ENCODE results near the gene GPR55.

Gene GPR55

DNA sequence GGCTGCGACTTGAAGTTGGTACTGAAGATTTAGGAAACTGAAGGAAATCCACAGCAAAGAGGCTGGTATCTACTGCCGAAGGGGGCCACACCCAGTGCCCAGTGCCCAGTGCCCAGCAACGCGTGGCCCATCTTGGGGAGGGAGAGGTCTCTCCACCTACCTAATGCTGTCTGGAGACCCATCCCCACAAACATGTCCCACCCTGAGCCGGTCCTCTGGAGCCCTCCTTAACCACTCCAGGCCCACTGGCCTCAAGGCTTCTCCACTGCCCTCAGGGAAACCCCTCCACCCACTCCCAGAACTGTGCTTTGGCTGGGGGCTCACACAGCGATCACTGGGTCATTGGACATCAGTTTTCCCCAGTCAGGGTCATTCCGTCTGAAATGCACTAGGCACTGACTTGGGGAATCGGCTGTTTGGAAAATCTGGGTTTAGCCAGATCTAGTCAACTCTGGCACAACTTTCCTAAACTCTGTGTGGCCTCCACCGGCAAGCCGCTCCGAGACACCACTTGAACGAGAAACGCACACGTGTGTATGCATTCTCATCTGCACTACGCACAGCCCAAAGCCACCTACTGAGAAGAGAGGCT is 20.1 kb downstream of the GPR55 start:
- no peak for DNase-seq (ENCODE audit: low read depth, low spot score)
- no peak overlapping the region for H3K27ac ChIP-seq

DNA sequence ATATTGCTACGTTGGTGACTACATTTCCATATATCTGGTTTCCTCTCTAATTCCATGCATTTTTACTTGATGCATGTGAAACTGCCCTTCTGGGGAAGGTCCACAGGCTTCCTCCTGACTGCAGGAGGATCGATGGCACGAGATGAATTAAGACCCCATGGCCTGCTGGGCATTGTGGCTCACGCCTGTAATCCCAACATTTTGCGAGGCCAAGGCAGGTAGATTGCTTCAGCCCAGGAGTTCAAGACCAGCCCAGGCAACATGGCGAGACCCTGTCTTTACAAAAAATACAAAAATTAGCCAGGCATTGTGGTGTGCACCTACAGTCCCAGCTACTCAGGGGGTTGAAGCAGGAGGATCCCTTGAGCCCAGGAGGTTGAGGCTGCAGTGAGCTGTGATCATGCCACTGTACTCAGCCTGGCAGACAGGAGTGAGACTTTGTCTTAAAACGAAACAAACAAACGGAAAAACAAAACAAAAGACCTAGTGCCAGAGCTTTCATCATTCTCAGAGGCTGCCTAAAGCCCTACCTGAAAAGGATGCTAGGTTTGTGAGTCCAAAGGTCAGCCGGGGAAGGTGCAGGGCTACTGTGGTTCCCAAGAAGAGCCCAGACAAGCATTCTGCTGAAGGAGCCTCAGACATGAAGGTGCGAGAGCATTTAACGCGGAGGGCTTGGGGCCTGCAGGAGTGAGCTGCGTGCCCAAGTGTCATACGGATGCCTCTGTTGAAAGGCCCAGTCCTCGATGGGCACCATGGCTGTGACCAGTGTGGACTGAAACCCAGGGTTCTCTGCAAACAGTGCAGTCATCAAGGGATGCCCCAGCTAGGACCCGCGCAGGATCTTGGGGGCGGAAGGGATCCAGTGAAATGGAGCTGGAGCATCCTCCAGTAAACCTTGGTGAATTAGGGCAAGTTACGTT is 21.6 kb downstream of the GPR55 start:
- no peak overlapping the region for H3K27ac ChIP-seq
- no peak for DNase-seq (ENCODE audit: low read depth, low spot score)

DNA sequence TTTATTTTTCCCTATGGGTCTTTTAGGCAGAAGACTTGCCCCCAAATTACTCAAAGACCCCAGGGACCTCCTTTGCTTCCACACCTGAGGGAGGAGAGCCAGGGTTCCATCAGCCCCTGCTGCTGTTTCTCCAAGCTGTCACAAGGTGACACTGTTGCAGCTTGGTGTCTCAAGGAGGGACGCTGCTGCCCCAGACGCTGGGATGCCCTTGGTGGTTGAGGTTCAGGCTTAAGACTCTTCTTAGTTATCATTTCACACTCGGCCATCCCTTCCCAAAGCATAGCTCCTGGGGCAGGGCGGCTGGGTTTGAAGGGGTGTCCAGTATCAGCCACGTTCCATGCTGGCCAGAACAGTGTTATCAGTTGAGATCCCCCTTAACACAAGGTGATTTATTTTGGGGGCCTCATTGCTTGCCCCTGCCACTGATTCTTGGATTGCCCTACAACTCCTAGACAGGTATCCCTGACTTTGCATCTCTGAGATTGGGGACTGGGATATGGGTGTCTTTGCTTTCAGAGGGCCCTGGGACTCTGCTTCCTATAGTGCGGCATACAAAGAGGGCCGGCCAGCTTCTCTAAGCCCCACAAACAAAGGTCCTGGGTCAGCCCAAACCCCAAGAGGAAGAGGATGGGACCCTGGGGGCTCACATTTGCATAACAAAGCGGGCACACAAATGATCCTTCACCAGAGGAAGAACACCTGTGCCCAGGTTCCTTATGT is 22.7 kb downstream of the GPR55 start:
- no peak for DNase-seq (ENCODE audit: low read depth, low spot score)
- H3K27ac ChIP-seq, result no peak overlapping the region

DNA sequence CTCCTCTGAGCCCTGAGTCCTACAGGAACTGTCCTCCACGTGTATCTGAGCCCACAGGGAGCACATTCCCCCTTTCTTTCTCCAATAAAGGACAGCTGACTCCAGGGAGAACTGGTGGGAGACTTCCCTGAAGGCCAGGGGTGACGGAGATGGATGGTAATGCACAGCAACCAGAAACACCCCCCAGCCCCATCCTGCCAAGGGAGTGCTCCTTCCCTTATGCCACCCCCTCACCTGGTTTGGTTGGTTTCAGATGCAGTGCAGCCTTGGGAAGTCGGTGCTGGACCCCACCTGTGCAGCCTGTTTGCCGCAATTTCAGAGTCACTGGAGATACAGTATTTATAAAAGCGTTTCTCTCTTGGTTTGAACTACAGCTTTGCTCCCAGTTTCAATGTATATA is 24.0 kb downstream of the GPR55 start:
- DNase-seq (ENCODE audit: low read depth, low spot score), result no peak
- no peak overlapping the region for H3K27ac ChIP-seq

DNA sequence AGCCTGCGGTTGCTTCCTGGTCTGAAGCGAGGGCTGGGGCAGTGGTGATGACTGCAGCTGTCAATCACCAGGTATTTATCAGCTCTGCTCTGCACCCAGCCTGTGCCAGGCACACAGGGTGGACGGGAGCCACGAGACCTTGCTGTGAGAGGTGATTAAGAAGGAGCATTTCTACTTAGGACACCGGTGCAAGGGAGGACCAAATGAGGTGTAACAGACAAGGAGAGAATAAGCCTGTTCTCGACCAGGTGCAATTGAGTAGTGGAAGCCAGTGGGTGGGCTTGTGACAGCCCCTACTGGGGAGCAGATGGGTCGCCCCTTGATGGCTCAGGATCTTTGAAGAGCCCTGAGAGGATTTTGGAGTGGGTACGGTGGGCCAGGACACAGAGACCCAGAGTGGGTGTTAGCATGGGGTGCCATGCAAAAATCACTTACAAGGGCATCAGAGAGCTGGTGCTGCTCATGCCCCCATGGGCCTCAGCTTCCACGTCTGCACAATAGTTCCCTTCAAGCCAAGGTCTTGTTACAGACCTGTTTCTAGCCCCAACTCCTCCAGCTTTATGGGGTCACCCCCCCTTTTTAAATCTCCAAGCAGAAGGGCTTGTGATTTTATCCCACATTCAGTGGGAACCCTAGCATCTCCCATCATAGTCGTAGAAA is 24.6 kb downstream of the GPR55 start:
- no peak overlapping the region for H3K27ac ChIP-seq
- no peak for DNase-seq (ENCODE audit: low read depth, low spot score)

DNA sequence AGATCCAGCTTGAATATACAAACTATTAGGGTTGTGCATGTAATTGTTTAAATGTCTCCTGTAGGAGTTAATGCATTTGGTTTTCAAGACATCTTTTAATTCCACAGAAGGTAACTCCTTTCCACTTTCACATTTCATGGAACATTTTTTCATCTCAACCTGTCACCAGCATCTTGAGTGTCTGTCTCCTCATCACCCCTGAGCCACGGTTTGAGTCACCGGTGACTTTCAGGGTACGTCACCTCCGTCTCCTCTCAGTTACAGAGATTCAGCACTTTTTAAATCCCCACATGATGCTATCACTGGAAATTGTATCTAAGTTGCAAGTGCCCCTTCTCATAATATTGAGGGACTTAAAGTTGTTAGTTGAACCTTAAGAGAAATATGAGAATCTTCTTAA is 25.3 kb downstream of the GPR55 start:
- no peak overlapping the region for H3K27ac ChIP-seq
- no peak for DNase-seq (ENCODE audit: low read depth, low spot score)

DNA sequence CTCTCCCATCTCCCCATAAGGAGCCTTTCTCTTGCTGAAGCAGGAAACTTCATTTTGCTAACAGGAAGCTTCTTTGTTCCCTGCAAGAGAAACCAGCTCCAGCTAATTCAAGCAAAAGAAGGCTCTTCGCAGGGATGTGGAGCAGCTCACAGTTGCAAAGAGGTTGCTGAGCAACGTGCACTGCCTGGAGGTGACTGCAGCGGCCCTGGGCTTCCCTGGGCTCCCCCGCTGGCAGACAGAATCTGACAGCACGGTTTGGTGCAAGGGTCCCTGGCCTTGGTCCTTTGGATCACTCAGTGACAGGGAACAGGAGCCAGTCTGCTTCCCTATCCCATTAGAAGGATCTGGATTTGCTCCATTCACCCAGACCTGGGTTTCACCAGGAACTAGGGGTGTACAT is 25.8 kb downstream of the GPR55 start:
- no peak overlapping the region for H3K27ac ChIP-seq
- no peak for DNase-seq (ENCODE audit: low read depth, low spot score)

DNA sequence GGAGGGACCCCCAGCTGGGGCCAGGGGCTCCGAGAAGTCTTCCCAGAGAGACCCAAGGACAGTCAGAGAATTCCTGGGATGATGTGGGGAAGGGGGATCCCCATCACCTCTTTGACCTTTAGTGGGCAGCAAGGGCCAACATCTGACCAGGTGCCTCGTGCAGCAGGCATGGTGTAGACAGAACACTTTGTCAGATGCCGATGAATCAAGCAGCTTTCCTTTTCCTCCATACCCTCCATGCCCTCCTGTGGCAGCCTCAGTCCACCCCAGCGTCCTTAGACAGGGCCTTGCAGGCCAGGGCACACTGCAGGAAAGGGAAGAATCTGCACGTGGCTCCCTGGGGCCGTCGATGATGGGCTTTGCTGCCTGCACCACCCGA is 26.3 kb downstream of the GPR55 start:
- DNase-seq (ENCODE audit: low read depth, low spot score), result no peak

DNA sequence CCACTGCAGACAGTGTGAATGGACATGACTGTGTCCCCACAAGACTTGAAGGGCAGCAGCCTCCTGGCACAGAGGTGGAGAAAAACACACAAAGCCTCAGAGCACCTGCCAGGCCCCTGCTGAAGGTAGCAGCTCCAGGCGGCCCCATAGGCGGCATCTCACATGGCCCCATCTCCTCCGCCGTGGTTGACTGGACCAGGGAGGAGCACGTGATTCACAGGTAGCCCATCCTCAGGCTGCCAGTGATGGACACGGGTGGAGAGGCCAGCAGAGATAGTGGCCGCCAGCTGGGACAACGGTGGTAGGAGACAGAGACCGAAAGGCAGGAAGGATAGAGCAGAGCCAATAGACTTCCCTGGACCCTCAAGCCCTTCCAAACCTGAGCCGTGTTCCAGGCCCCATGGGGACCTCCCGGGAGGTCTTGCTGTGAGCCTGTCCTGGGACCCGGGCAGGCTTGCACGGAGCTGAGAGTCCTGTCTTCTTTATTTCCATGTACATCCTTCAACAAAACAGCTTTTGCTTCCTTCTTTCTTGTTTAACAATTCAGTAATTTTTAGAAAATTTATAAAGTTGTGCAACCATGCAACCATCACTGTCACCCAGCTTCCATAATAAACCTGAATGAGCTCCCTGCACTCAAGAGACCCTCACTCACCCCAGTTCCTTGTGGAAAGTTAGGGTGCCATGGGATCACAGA is 26.9 kb downstream of the GPR55 start:
- DNase-seq (ENCODE audit: low read depth, low spot score), result no peak
- H3K27ac ChIP-seq, result no peak overlapping the region

More for the DNA sequence above, 26.3 kb downstream of the GPR55 start:
- H3K27ac ChIP-seq, result no peak overlapping the region

DNA sequence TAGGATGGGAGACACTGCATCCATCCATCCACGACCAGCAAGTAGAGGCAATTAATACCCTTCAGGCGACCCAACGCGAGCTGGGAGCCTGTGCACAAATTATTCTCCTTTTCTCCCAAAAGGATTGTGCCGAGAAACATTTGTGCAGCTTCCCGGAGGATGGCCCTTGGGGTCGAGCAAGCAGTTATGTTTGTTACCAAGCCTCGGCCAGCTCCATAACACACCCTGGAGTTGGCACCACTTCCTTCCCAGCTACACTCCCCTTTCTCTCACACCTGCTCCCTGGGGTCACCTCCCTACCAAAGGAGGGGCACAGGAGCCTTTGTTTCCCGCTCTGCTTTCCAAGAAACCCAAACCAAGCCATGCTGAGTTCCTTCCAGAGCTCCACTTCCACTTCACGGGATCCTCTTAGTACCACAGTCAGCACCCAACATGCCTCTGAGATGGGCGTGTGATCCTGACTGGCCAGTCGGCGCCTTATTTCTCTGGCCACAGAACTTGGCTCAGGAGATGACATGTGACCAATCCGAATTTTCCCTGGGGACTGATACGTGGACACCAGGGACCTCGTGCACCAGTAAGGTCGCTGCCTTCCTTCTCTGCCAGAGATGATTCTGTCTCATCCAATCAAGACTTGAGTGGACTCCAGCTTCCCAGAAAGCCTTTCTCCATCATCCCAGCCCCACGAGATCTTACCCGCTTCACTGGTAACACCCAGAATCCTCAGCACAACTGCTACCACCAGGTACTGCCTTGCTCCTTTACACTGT is 28.5 kb downstream of the GPR55 start:
- no peak for DNase-seq (ENCODE audit: low read depth, low spot score)
- no peak overlapping the region for H3K27ac ChIP-seq

DNA sequence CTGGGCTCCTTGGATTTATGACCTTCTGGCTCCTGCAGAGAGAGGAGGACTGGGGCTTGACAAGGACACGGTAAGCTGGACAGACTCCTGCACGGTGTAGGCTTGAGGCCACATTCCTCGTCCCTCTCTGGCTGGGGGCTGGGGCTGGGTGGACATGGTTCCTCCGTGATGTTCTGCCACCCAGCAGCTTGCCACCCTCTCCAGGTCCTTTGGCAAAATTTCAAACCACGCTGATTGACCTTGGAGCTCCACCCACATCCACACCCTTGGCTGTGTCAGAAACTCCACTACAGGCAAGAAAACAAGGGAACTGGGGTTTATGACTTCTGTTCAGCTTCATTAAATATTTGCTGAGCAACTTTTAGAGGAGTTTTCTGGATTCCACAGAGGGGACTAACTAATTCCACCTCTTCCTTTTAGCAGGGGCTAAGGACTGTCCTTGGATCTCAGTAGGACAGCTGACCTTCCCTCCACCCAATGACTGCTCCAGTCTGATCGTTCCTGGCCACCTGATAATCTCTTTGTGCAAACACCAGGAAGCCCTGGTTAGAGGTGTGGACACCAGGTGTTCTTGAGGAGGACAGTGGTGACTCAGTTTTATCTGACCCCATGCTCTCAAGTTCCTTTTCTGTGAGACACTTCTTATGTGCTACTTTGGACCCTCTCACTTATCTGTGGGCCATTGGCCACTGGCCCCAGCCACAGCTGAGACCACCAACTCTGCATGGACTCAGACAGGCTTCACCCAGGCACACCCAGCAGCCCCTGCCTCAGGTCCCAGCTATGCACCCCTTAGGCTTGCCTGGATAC is 29.3 kb downstream of the GPR55 start:
- no peak overlapping the region for H3K27ac ChIP-seq
- DNase-seq (ENCODE audit: low read depth, low spot score), result no peak

DNA sequence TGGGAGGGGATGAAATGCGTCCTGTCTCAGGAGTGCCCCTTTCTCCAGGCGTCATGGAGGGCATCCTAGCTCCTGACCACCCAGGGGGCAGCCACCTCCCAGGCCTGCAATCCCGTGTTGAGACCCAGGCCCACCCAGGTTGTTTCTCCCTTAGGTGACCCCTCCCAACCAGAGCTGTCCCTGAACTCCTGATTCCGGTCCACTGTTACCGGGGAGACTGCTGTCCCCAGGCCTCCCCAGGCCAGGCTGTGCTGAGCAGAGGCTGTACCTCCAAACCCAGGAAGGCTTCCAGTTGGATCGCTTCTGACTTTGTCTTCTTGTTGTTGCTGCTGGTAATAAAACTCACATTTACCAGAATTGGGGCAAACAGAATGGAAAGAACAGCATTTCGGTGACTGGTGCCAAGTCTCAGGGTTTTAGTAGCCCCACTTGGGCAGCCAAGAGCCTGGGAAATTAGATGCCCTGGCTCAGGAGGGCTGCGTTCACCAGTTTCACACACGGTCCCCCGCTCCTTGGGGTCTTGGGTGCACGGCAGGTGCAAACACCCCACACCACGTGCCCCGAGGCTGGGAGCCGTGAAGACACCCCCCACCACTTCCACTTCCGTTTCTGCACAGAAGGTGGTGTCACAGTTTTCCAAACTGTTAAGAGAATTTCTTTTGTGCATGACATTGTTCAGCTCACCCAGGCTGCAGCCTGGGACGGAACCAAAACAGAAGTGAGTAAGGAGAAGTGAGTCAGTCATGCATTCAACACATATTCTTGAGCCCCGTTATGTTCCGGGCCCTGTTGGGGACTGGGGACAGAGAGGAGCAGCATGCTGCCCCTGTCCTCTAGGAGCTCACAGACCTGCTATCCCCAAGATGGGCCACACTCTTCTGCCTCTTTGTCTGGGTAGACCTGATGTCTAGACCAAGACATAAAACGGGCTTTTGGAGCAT is 30.9 kb downstream of the GPR55 start:
- H3K27ac ChIP-seq, result no peak overlapping the region
- DNase-seq (ENCODE audit: low read depth, low spot score), result no peak

DNA sequence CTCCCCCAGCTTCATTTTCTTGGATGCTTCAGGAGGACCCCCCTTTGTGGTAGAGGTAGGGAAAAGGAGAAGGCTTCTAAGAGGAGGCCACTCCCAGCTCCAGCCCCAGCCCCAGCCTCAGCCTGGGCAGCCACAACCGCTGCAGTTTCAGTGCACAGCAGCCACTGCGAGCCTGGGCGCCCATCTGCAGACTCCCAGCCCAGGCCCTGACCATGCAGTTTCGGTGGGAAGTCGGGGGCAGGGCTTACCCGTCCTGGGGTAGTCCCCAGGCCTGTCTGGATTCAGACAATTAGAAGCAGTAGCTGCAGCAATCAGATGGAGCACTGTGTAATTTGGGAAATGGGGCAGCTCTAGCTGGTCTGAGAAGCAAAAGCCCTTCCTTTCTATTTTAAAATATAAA is 31.7 kb downstream of the GPR55 start:
- DNase-seq (ENCODE audit: low read depth, low spot score), result no peak
- no peak overlapping the region for H3K27ac ChIP-seq

DNA sequence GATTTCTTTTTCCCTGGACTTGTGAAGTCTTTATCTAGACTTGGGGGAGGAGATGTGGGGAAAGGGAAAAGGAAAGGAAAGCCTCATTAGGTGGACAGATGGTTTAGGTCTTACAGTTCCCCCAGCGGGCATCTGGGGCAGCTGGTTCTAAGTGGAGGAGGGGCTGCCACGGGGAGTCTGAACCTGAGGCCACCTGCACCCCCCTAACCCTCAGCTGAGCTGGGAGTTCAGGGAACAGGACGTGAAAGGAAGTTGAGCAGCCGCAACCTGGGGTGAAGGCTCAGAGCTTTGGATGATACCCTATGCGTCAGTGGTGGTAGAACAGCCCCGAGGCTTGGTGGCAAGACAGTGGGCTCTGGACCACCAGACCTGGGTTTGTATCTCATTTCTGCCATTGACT is 33.5 kb downstream of the GPR55 start:
- H3K27ac ChIP-seq, result no peak overlapping the region
- no peak for DNase-seq (ENCODE audit: low read depth, low spot score)

DNA sequence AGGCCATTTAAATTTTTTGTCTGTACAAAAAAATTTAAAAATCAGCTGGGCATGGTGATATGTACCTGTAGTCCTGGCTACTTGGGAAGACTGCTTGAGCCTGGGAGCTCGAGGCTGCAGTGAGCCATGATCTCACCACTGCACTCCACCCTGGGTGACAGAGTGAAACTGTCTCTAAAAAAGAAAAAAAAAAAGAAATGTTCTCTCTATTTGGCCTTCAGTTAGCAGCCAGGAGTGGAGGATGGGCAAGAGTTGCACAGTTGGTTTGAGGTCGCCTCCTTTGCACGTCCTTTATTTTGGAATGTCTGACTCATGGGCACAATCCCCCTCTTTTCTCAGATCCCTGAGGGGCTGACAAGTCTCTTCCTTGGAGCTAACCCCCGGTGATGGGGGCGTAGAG is 34.0 kb downstream of the GPR55 start:
- no peak for DNase-seq (ENCODE audit: low read depth, low spot score)
- no peak overlapping the region for H3K27ac ChIP-seq

DNA sequence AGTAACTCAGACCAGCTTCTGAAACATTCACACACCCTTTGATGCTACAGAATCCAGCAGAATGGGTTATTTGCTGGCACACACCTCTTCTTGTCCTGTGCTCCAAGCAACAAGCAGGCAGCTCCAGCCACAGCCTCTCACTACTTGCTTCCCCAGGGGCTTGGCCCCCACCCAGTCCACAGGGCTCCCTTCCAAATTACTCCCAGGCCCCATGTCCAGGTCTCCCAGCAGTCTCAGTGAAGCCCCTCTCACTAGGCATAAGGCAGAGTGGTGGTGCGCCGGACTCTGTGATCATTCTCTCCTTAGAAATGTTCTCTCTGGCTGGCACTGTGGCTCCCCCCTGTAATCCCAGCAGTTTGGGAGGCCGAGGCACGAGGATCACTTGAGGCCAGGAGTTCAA is 34.4 kb downstream of the GPR55 start:
- no peak for DNase-seq (ENCODE audit: low read depth, low spot score)
- H3K27ac ChIP-seq, result no peak overlapping the region

DNA sequence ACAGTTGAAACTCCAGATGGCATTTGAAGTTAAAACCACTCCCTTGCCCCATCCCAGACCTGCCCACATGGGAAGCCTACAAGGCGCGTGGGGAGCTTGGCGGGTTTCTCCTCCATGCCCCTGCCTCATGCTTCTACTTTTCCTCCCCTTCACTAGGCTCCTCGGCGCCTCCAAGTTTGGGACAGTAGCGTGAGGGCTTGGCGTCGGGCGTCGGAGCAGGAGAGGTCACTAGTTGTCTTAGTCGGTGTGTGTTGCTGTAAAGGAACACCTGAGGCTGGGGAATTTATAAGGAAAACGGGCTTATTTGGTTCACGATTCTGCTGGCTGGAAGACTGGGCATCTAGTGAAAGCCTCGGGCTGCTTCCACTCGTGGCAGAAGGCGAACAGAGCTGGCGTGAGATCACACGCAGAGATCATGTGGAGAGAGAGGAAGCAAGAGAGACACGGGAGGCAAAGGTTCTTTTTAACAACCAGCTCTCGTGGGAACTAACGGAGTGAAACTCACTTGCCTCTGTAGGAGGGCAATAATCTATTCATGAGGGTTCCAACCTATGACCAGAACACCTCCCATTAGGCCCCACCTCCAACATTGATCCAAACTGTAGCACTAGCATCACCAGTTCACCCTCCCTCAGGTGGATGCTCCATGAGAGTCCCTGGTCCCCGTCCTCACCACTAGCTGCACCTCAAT is 35.0 kb downstream of the GPR55 start:
- DNase-seq (ENCODE audit: low read depth, low spot score), result no peak
- H3K27ac ChIP-seq, result no peak overlapping the region

Measured in epithelial cell of prostate (primary cell).